ENCODE measurements around the gene RALGDS. TPM values are rescaled to one million over a fixed set of nuclear protein-coding genes. Genes with fewer than 3 reads are reported as not detected.

Gene RALGDS
- total and polyA plus RNA-seq, 2 of the 4 experiments (the other 2 are of a cell fraction), result 13.1 to 36.9 TPM

GRCh38 chr9:133067006-133067405 is 54.0 kb downstream of the RALGDS start:
- Histone ChIP-seq H3K18ac (ENCODE audit: low read depth, low read length) (no peak overlapping the region), H2BK15ac (ENCODE audit: low read depth, low read length) (no peak overlapping the region), H3K27ac (ENCODE audit: insufficient read depth, low read length) (no peak overlapping the region), H3K23ac (ENCODE audit: low read depth, low read length) (no peak overlapping the region), H3K36me3 (ENCODE audit: control insufficient read depth, insufficient read depth, low read length) (peaks cover 2% of the 10 kb centered on the region; the same call in 1 of the 2 replicates), H3K79me1 (ENCODE audit: low read depth in 1 of 2, low read length in 2 of 2) (no peaks in the 10 kb centered on the region), H2BK5ac (ENCODE audit: low read depth, low read length, poor library complexity, severe bottlenecking) (no peak overlapping the region), H2AK5ac (ENCODE audit: low read depth, low read length) (no peak overlapping the region), H2BK20ac (ENCODE audit: low read depth, low read length) (no peak overlapping the region), H3K4me2 (ENCODE audit: low read depth, low read length) (no peak overlapping the region), H3K4me1 (ENCODE audit: control insufficient read depth, insufficient read depth, low read length) (no peaks in the 10 kb centered on the region), H4K91ac (ENCODE audit: insufficient read depth, low read depth, low read length) (no peak overlapping the region), H3K4ac (ENCODE audit: low read depth, low read length) (no peak overlapping the region), H3K9me1 (ENCODE audit: insufficient read depth, low read length) (0 out of 2 replicates have a peak, but pooled peaks cover 3% of the 10 kb centered on the region), H3K27me3 (ENCODE audit: control insufficient read depth, insufficient read depth, low read length) (no peaks in the 10 kb centered on the region), H4K5ac (ENCODE audit: low read depth, low read length) (no peak overlapping the region), H2AFZ (replicated peaks; ENCODE audit: low read length, poor library complexity) (no peak overlapping the region), H3K9me3 (ENCODE audit: control insufficient read depth, insufficient read depth, low read length) (no peaks in the 10 kb centered on the region), H4K20me1 (ENCODE audit: insufficient read depth, low read length) (no peaks in the 10 kb centered on the region; the same call in 1 of the 2 replicates), H4K8ac (ENCODE audit: low read depth in 2 of 2, low read length in 2 of 2) (no peak overlapping the region), H2BK120ac (ENCODE audit: low read depth, low read length) (no peak overlapping the region), H3K14ac (replicated peaks; ENCODE audit: low read depth, low read length) (no peak overlapping the region), H2AK9ac (replicated peaks; ENCODE audit: low read depth, low read length, poor library complexity) (no peak overlapping the region), H3K9ac (ENCODE audit: low read depth, low read length) (no peak overlapping the region), H3K56ac (ENCODE audit: extremely low read depth, insufficient read depth, low read length) (no peak overlapping the region), H3K4me3 (ENCODE audit: insufficient read depth, low read depth, low read length) (no peak overlapping the region)
- ATAC-seq (ENCODE audit: low read depth) (no peak), DNase-seq (no peak)
- in situ Hi-C loops (cut with MboI; ENCODE audit: low sequenced_read_pairs), result no loop called here
- 90% methylated on average over 4 of the region's 11 CpGs; no CpG with 5 or more reads in 1 of the 2 experiments for WGBS, 2 experiments (ENCODE audit: extremely low coverage in 2 of 2, insufficient read length in 1 of 2)
- ChIA-PET POLR2A (ENCODE audit: unreplicated experiment) (no interaction called here), CTCF (interaction anchor here (0.6 kb wide), 1 partner anchor 23 kb away, joined by 5 read pairs; no protein-coding TSS in a partner anchor)
- no TSS peak for BruUV-seq (replicated peaks)
- TF ChIP-seq MAFK (IDR thresholded peaks at IDR 0.05; ENCODE audit: low read depth, low read length), result no peak
- TF ChIP-seq SMC3 (IDR thresholded peaks at IDR 0.05; ENCODE audit: low read depth, low read length), result no peak
- no peak for TF ChIP-seq POLR2A (IDR thresholded peaks at IDR 0.05; ENCODE audit: low read depth, low read length)
- no peak for TF ChIP-seq BHLHE40 (IDR thresholded peaks at IDR 0.05; ENCODE audit: low read depth, low read length)
- no peak for TF ChIP-seq FOS (IDR thresholded peaks at IDR 0.05; ENCODE audit: low read depth, low read length)
- no peak for TF ChIP-seq CHD1 (IDR thresholded peaks at IDR 0.05; ENCODE audit: low read depth, low read length)
- TF ChIP-seq RCOR1 (IDR thresholded peaks at IDR 0.05; ENCODE audit: insufficient replicate concordance, low read length), result no peak
- no peak for TF ChIP-seq MXI1 (IDR thresholded peaks at IDR 0.05; ENCODE audit: borderline replicate concordance, low read depth, low read length)
- no peak for TF ChIP-seq NFE2L2 (IDR thresholded peaks at IDR 0.05; ENCODE audit: low read depth, low read length)
- no peak for TF ChIP-seq CEBPB (IDR thresholded peaks at IDR 0.05; ENCODE audit: low read depth, low read length)
- no peak for TF ChIP-seq RAD21 (IDR thresholded peaks at IDR 0.05; ENCODE audit: low read length)
- TF ChIP-seq, protein P1, sequence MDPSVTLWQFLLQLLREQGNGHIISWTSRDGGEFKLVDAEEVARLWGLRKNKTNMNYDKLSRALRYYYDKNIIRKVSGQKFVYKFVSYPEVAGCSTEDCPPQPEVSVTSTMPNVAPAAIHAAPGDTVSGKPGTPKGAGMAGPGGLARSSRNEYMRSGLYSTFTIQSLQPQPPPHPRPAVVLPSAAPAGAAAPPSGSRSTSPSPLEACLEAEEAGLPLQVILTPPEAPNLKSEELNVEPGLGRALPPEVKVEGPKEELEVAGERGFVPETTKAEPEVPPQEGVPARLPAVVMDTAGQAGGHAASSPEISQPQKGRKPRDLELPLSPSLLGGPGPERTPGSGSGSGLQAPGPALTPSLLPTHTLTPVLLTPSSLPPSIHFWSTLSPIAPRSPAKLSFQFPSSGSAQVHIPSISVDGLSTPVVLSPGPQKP (IDR thresholded peaks at IDR 0.05; ENCODE audit: borderline replicate concordance, low read depth, low read length), result no peak
- TF ChIP-seq USF2 (IDR thresholded peaks at IDR 0.05; ENCODE audit: low read depth, low read length), result no peak
- TF ChIP-seq, protein P2, sequence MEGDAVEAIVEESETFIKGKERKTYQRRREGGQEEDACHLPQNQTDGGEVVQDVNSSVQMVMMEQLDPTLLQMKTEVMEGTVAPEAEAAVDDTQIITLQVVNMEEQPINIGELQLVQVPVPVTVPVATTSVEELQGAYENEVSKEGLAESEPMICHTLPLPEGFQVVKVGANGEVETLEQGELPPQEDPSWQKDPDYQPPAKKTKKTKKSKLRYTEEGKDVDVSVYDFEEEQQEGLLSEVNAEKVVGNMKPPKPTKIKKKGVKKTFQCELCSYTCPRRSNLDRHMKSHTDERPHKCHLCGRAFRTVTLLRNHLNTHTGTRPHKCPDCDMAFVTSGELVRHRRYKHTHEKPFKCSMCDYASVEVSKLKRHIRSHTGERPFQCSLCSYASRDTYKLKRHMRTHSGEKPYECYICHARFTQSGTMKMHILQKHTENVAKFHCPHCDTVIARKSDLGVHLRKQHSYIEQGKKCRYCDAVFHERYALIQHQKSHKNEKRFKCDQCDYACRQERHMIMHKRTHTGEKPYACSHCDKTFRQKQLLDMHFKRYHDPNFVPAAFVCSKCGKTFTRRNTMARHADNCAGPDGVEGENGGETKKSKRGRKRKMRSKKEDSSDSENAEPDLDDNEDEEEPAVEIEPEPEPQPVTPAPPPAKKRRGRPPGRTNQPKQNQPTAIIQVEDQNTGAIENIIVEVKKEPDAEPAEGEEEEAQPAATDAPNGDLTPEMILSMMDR (conservative IDR thresholded peaks at IDR 0.05; ENCODE audit: low read depth, low read length), result no peak
- TF ChIP-seq MAZ (IDR thresholded peaks at IDR 0.05; ENCODE audit: borderline replicate concordance, low read depth, low read length), result no peak
- TF ChIP-seq RFX5 (IDR thresholded peaks at IDR 0.05; ENCODE audit: low read depth, low read length), result no peak
- dilution Hi-C loops (cut with HindIII; ENCODE audit: low sequenced_read_pairs, unreplicated experiment), result no loop called here
- intact Hi-C loops (cut with micrococcal nuclease), result no loop called here

Measured in IMR-90 (cell line).